Stimulated activated naive CD4-positive, alpha-beta T cell treated with Interleukin-2 at 50 U/mL for 16 hours (primary cell): ENCODE data around the gene SPTLC1.
A peak's percentile ranks its signal among the peaks of the same experiment; 100 is the strongest.
"Not testable (repeated sequence)": the region's sequence is repeated elsewhere in the genome, so short reads cannot be mapped to it uniquely, and the experiment has no call there.

Source experiments
- DNase-seq: peaks from one replicate; lab custom pipeline; 2025; lab: John Stamatoyannopoulos, UW

The SPTLC1 gene

GRCh38 chr9:92115071-92115858 is at the start of gene SPTLC1:
SPTLC1 (minus strand) TSS chr9:92115413; CDS start chr9:92115370, 43 bp downstream.
- DNase-seq, result peak; percentile 92

GRCh38 chr9:92164975-92165374 is 49.8 kb upstream of the SPTLC1 start:
- DNase-seq, result no peak

GRCh38 chr9:92164490-92164889 is 49.3 kb upstream of the SPTLC1 start:
- DNase-seq, result no peak

- no peak for DNase-seq
These were observed 48.1 kb upstream of the SPTLC1 start for GRCh38 chr9:92163276-92163675.

- DNase-seq, result no peak
These were observed 45.6 kb upstream of the SPTLC1 start for GRCh38 chr9:92160786-92161185.

- no peak for DNase-seq
These were observed 43.8 kb upstream of the SPTLC1 start for GRCh38 chr9:92159058-92159457.

GRCh38 chr9:92158097-92158601 is 42.9 kb upstream of the SPTLC1 start:
- DNase-seq, result no peak

GRCh38 chr9:92155736-92156135 is 40.5 kb upstream of the SPTLC1 start:
- not testable (repeated sequence) for DNase-seq

- DNase-seq, result no peak
These were observed 40.0 kb upstream of the SPTLC1 start for GRCh38 chr9:92155221-92155620.

GRCh38 chr9:92153466-92154415 is 38.5 kb upstream of the SPTLC1 start:
- not testable (repeated sequence) for DNase-seq

GRCh38 chr9:92151691-92152393 is 36.6 kb upstream of the SPTLC1 start:
- DNase-seq, result no peak

GRCh38 chr9:92150501-92151470 is 35.6 kb upstream of the SPTLC1 start:
- not testable (repeated sequence) for DNase-seq

GRCh38 chr9:92147852-92148180 is 32.6 kb upstream of the SPTLC1 start:
- no peak for DNase-seq

GRCh38 chr9:92147030-92147851 is 32.0 kb upstream of the SPTLC1 start:
- no peak for DNase-seq

GRCh38 chr9:92146610-92147009 is 31.4 kb upstream of the SPTLC1 start:
- no peak for DNase-seq

- DNase-seq, result not testable (repeated sequence)
These were observed 30.6 kb upstream of the SPTLC1 start for GRCh38 chr9:92145784-92146183.

GRCh38 chr9:92142329-92142728 is 27.1 kb upstream of the SPTLC1 start:
- DNase-seq, result no peak

- DNase-seq, result no peak
These were observed 26.2 kb upstream of the SPTLC1 start for GRCh38 chr9:92141144-92142129.

- no peak for DNase-seq
These were observed 25.5 kb upstream of the SPTLC1 start for GRCh38 chr9:92140754-92141143.
